Activated naive CD4-positive, alpha-beta T cell treated with Interleukin-2 at 50 U/mL for 16 hours (primary cell): ENCODE measurements around the gene SH3PXD2A.
A peak's percentile ranks its signal among the peaks of the same experiment; 100 is the strongest.

Experiments
- DNase-seq: peaks from one replicate; pipeline ENCODE4 v3.0.0-alpha.2; 2020

The SH3PXD2A gene

DNA sequence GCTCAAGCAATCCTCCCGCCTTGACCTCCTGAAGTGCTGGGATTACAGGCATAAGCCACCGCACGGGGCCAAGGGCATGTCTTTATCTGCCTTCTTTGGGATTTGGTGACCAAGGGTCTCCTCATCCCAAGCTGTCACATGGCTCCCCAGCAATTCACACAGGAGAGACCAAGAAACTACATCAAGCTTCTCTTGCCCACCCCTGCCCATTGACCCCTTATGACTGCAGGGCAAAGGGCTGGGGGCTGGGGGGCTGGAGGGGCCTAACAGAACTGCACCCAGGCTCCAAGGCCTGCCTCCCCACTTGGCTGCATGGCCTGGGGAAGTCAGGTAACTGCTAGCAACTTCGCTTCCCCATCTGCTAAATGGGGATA, 137.1 kb downstream of the SH3PXD2A start:
- no peak for DNase-seq

DNA sequence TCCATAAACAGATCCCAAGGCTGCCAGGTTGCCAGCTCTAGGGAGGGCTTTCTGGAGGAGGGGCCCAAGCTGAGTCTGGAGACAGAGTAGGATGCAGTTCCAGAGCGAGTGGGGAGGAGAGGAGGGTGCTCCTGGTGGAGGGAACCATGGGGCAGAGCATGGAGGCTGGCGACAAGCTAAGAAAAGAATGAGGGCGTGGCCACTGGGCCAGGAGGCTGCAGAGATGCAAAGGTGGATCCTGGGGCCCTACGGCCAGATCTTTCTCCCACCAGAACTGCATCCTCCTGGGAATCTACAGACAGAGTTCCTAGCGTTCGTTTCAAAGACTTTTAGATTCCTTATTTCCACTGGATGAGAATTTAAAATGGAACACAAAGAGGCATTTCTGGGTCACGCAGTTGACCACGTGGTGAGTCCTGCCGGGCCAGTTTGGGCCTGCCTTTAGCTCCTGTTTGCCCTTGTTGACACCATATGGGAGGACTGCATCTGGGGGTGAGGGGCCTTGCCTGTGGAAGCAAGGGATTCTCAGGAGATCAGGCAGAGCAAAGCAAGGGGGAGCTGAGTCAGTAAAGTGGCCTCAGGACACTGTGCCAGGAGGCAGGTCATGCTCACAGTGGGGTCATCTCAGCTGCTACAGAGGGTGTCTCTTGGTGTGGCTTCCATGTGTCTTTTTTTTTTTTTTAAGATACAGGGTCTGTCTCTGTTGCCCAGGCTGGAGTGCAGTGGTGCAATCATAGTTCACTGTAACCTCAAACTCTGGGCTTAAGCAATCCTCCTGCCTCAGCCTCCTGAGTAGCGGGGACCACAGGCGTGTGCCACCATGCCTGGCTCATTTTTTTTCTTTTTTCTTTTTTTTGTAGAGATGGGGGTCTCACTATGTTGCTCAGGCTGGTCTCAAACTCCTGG, 137.8 kb downstream of the SH3PXD2A start:
- DNase-seq: no peak

DNA sequence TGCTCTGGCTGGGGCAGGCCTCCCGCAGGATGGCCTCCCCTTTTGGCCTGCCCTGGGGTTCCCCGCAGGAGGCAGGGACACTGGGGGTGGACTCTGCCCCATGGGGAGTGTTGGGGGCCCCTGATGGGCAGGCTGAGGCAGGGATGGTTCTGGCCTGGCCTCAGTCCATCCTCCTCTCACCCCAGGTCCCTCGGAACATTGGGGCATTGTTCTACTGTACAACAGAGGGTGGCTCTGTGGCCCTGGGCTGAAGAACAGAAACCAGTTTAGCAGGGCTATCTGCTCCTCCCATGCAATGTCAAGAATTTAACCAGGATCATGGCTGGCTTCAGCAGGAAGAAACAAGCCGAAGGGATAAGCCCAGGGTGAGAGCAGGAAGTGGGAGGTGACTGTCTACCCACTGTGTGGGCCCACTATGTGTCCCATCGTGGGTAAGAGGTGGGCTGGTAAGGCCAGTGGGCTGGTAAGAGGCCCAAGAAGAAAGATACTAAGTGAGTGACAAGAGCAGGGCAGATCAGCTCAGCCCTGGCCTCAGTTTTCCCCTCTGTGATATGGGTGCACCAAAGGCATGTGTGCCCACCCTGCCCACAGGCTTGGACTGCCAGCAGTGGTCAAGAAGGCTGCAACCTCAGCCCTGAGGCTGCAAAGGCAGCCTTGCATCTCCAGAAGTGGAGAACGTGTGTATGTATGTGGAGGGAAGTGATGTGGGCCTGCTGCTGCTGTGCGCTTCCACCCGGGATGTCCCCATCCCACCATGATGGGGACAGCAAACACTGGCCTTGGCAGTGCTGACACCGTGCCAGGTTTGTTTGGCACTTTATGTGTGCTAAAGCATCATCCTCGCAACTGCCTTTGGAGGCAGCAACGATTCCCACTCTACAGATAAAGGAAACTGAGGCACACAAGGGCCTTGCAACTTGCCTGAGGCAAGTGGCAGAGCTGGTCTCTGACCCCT, 138.9 kb downstream of the SH3PXD2A start:
- DNase-seq: no peak

DNA sequence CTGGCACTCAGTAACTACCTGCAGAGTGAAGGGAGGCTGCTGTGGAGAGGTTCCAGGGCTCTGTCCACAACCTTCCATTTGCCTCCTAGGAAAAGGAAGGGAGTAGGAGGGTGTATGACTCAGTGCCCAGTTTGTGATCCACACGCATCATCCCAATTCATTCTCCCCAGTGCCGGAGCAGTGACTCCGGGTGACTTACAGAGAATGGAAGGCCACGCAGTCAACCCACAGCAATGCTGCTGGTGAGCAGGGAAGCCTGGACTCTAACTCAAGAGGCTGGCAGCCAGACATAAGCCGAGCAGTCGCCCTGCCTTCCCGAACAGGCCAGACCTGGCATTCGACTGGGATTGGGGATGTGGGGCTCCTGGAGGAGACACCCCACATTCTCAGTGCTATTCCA, 139.9 kb downstream of the SH3PXD2A start:
- DNase-seq: no peak

DNA sequence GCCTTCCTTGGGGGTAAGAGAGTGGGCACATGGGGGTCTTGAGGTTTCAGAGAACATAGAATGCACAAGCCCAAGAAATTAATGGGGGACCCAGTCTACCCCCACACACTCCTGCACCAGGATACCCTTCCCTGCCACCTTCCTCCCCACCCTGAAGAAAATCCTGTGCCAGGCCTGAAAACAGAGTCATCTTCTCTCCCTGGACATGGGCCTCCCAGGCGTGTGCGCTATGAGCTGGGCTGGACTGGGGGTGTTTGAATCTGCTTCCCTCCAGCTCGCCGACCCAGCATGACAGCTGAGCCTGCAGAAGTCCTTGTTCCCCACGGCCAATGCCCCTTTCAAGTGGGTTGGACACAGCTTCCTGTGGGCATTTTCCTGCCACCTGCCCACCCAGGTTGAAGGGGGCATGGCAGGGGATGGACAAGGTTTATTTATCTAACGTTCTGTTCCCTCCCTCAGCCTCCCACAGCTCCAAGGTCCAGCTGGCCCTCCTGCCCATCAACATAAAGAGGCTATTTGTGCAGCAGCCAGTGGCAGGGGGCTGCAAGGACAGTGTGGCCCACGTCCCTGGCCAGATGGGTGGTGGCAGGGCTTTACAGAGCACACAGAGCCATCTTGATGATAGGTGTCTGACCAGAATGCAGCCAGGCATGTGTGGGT, 141.0 kb downstream of the SH3PXD2A start:
- no peak for DNase-seq

DNA sequence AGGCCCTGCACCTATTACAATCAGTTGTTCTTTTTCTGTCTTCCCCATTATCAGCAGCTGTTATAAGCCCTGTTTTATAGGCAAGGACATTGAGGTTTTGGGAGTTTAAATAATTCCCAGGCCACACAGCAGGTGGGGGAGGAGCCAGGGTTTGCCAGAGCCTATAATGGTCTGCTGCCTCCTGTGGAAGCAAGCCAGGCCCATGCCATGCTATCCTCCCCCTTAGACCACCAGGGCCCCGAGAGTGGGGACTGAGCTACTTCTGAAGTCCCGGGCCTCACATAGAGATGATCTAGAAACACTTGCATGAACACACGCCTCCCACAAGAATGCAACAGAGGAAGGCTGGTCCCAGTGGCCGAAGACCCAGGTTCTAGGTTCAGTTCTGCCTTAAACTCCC, 141.7 kb downstream of the SH3PXD2A start:
- DNase-seq: no peak

DNA sequence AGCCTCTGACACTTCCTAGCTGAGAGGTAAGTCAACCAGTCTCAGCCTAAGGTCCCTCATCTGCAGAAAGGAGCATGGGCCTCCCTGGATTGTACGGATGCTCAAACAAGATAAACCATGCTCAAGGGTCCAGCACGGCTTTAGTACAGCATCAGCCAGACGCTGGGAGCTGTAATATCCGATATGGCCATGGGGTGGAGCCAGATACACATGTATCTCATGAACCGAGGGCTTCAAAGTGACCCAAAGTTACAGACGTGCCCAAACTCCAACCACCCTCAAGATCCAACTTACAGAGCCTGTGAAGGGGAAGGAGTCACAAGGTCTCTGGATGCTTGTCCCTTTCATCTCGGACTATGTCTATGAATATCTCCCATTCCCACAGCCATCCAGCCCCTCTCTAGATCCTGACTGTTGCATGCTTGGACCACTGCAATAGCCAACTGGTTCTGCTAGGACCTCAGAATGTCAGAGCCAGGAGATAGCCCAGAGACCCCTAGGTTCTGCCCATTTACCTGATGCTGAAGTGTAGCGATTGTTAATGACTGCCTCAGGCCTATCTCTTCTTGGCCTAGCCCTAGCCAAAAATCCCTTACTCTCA, 142.4 kb downstream of the SH3PXD2A start:
- DNase-seq: peak; percentile 85

DNA sequence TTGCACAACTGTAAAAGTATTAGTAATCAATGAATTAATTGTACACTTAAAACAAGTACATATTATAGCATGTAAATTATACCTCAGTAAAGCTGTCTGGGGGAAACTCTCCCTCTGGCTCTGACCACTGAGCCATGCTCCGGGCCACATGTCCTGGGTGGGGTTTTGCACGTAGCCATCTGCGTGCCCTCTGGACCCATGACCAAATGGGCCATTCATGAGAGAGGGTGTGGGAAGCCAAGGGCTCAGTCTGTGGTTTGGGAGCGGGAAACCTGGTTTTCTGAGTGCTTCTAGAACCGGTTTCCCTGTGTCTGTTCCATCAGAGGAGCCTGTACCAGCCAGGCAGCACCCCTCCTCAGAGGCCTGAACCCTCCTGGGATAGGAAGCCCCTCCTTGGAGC, 143.2 kb downstream of the SH3PXD2A start:
- no peak for DNase-seq

DNA sequence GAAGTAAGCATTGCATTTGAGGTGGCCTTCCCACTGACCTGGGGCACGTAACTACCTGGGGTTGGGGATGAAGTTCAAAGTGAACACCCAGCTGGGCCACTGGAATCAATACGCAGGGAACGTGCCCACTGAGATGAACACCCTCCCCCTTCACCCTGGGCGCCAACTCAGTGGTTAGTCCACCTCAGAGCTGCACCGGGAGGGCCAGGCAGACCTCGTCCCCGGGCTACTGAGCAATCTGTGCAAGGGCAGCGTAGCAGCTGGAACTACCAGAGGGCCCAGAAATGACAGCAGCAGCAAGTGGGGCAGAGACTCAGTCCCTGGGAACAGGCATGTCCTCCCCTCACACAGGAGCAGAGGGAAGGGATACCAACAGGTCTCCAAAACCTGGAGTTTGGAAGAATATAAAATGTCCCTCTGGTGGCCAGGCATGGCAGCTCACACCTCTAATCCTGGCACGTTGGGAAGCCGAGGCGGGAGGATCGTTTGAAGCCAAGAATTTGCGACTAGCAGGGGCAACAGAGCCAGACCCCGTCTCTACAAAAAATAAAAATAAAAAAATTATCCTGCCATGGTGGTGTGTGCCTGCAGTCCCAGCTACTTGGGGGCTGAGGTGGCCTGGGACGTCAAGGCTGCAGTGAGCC, 143.9 kb downstream of the SH3PXD2A start:
- no peak for DNase-seq

DNA sequence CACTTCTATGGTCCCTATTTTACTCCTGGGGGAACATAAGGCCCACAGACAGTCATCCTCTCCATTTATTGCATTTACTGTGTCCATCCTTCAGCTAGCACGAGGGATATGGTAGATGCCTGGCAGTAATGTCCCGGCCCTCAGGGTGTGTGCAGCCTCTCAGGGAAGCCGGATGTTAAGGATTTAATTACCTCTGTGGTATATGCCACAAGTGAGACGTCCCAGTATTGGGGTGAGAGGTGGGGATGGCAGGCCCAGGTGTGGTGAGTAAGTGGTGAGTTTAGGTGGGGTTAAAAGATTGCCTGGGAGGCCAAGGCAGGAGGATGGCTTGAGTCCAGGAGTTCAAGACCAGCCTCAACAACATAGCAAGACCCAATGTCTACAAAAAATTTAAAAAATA, 144.9 kb downstream of the SH3PXD2A start:
- DNase-seq: no peak

DNA sequence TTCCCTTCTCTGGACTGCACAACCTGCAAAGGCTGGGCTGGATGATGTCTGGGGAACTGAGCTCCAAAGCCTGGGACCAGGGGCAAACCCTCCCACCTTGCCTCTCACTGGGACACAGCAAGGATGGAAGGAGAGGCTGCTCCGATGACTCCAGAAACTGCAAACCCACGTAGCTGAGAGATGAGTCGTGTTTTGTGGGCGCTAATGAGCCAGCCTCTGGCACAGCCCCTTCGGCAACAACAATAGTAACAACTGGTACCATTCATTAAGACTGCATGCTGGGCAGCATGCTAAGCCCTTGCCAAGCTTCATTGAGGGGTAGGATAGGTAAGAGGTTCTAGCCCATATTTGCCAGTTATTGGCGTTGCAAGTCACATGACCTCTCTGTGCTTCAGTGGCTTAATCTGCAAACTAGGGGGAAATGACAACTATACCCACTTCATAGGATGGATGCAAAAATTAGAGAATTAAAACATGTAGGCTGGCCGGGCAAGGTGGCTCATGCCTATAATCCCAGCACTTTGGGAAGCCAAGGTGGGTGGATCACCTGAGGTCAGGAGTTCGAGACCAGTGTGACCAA, 145.9 kb downstream of the SH3PXD2A start:
- no peak for DNase-seq

DNA sequence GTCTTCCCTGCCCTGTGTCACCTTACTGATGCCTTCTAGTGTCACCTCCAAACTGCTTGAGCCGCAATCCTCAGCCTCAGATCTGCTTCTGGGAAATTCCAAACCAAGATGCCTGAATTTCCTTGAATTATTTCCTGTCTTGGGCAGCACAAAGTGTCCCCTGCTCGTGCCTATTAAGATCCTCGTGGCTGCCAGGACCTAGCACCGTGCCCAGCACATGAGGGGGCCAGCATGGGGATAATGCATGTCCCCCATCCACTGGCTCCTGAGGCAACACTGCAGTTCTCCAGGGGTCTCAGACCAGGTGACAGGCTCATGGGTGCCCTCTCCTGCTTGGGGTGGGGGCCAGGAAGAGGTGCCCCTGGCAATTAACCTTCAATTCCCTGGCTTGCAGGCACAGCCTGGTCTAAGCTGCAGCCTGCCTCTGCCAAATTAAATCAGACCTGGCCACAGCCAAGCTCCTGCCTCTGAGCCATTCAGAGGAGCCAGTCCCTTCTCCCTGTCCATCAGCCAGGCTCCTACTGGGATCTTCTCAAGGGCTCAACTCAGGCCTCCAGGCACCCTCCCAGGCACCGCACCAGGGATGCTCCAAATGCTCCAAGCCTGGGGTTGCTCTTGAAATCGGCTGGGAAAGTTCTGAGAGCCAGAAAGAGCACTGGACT, 146.6 kb downstream of the SH3PXD2A start:
- no peak for DNase-seq

DNA sequence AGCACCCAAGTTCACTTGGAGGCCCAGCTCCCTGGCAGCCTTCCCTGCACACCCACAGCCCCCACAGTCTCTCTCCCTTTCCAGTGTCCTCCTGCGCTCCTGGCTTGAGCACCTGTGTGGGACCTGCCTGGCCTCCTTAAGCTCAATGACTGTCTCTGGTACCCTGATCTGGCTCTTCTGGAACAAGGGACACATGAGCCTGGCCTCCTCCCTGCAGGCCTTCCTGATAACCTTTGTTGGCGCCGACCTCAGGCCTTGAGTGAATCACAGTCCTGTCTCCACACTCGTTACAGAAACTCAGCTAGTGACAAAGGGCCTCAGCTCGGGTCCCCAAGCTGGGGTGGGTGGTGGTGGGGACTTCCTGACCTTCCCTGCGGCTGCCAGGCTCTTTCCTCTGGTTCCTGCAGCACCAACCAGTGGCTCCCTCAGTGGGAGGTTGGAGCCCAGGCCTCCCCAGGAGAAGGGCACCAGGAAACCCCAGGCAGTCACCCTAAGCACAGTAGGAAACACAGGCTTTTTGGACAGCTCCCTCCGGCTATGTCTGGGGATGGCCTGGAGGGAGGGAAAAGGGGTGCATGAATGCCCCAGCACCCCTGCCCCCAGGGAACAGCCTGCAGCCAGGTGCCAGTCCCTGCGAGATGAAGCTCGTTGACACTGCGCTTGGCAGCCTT, 147.3 kb downstream of the SH3PXD2A start:
- DNase-seq: no peak

DNA sequence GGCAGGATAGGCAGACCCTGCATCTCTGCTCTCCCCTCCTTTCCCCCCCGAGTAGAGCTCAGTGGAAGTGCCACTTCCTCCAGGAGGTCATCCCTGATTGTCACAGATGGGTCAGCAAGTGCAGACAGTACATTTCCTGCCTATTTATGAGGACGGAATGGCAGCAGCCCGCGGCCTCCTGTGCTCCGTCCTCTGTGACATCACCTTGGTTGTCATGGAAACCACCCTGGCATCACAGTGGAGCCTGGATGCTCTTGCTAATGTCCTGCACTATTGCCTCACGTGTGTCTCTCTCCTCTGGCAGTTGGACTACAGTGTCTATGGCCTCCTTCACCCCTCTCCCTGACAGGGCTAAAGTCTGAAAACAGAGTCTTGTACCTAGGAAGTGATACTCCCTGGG, 148.6 kb downstream of the SH3PXD2A start:
- no peak for DNase-seq

DNA sequence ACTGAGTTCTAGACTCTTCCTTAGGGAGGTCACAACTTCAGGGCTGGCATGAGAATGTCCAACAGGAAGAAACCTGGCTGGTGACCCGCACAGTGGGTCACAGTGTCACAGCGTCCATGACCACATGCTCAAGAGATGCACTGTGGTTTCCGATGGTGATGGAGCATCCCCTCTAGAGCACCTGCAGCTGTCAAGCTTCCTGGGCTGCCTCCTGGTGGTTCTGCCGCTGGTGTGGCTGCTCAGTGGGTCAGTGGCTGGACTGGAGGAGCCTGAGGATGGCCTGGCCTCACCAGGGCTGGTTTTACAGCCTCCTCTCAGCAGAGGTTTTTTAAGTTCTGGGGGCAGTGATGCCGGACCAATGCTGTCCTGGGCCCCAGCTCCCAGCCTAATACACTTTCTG, 149.3 kb downstream of the SH3PXD2A start:
- DNase-seq: no peak

DNA sequence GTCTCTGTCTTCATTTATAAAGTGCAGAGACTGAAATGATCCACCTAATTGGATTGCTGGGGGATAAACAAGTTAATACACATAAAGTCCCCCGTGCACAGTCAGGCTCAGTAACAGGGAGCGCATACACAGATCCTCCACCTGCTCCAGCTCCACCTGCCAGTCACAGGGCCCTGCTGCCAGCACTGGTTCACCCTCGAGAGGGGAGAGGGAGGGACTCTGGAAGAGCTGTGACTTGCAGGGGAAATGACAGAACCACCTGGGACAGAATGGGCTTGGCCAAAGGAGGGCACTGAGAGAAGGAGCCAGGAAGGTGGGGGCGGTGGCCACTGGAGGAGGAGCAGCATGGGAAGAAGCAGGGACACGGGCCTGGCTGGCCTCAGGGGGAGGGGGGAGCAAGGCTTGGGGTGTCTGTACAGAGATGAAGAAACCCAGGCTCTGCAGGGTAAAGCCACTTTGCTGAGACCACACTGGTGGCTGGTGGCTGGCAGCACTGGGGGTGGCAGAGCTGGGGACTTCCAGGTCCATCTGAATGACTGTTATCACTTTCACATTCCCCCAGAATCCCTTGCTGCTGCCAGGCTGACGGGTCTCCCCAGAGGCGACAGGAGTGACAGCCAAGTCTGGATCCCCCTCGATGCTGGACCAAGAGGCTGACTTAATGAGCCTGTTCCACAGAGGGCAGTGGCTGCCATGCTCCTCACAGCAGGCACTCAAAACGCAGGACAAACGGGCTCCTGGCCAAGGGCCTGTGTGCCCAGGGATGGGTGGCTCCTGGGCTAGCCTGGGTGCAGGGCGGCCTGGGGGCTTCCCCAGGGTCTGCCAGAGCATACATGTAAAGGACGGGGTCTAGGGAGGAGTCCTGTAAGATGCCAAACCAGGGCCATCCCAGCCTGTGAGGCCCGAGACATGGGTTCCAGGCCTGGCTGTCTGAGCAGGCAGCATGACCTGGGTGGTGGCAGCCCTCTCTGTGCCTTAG, 151.1 kb downstream of the SH3PXD2A start:
- no peak for DNase-seq

DNA sequence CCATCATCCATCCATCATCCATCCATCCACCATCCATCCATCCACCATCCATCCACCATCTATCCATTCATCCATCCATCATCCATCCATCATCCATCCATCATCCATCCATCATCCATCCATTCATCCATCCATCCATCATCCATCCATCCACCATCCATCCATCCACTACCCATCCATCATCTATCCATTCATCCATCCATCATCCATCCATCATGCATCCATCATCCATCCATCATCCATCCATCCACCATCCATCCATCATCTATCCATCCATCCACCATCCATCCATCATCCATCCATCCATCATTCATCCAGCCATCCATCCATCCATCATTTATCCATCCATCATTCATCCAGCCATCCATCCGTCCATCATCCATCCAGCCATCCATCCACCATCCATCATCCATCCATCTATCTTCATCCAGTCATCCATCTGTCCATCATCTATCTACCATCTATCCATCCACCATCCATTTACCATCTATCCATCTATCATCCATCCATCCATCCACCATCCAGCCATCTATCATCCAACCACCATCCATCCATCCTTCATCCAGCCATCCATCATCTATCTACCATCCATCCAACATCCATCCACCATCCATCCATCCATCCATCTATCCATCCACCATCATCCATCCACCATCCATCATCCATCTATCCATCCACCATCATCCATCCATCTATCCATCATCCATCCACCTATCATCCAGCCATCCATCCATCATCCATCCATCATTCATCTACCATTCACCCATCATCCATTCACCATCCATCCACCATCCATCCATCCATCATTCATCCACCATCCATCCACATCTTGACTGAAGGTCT, 153.8 kb downstream of the SH3PXD2A start:
- no peak for DNase-seq

DNA sequence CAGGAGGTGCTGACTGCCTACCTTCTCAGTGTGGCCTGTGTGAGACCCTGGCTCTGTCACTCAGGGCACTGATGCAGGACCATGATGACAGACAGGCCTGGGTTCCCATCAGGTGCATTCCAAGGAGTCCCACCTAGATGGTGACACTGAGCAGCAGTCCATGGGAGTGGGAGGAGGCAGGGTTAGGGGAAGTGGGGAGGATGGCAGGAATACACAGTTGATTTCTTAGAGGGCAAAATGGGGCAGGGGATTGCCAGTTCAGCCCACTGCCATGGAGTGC, 155.0 kb downstream of the SH3PXD2A start:
- no peak for DNase-seq
